GM23338 (cell line): Measurements from ENCODE around the gene TM7SF3.

ENCODE experiments used
- CREB1 ChIP-seq: fragments of 250-450 bp; sonication (Bioruptor Pico); IDR thresholded peaks from 2 replicates; pipeline ENCODE4 v1.5.0; 2020; ENCODE audit warnings: low read depth, mild to moderate bottlenecking, moderate library complexity
- EZH2 ChIP-seq: fragments of 200-600 bp; sonication (generic); IDR thresholded peaks from one replicate; pipeline ENCODE4 v1.8.0; 2017; ENCODE audit warnings: antibody characterized with exemption, mild to moderate bottlenecking, low read depth; ENCODE audit not compliant: unreplicated experiment
- EZH2phosphoT487 ChIP-seq: fragments of 200-600 bp; sonication (generic); IDR thresholded peaks from one replicate; pipeline ENCODE4 v1.8.1; 2018; ENCODE audit warnings: antibody characterized with exemption; ENCODE audit not compliant: unreplicated experiment
- JUNB ChIP-seq: IDR thresholded peaks from one replicate; pipeline ENCODE4 v1.6.1; 2016; ENCODE audit warnings: antibody characterized with exemption; ENCODE audit not compliant: unreplicated experiment
- POLR2AphosphoS5 ChIP-seq: IDR thresholded peaks from 2 replicates; pipeline ENCODE4 v1.6.1; 2016; ENCODE audit warnings: antibody characterized with exemption, low read depth
- TF ChIP-seq, protein P1 (sequence below), 2 experiments: fragments of 200-600 bp in 1 of 2; sonication (generic) in 1 of 2; conservative IDR thresholded peaks; 2 replicates each; pipeline versions ENCODE4 v1.5.1 to v1.6.1; 2016 to 2017; ENCODE audit warnings: antibody characterized with exemption in 2 of 2, low read depth in 2 of 2, mild to moderate bottlenecking in 2 of 2, moderate library complexity in 1 of 2
- TF ChIP-seq, protein P2 (sequence below): IDR thresholded peaks from one replicate; pipeline ENCODE4 v1.6.1; 2018; ENCODE audit warnings: antibody characterized with exemption; ENCODE audit not compliant: unreplicated experiment

DNA sequence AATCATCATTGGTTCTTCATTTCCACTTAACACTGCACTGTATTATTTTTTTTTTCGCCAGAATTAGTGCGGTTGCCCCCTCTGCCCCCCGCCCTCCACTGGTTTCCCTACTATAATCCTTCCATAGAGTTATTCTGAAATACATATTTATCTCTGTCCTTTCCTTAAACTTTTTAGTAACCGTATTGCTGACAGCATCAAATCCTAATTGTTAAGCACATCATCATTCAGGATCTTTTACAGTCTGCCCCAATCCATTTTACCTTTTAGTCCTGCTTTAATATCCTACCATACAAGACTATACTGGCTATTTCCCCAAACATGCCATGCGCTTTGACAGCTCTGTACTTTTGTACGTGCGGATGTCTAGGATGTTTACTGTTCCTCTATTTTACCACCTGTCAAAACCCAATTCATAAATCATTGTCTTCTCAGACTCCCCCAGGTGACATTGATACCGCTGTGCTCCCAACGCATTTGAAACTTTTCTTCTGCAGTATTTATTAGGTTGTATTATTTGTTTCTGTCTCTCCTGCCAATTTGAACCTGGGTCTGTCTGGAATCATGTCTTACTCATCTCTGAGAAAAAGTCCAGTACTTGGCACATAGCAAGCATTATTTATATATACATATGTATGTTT lies 74.9 kb downstream of the TM7SF3 start:
- TF ChIP-seq, protein P1, sequence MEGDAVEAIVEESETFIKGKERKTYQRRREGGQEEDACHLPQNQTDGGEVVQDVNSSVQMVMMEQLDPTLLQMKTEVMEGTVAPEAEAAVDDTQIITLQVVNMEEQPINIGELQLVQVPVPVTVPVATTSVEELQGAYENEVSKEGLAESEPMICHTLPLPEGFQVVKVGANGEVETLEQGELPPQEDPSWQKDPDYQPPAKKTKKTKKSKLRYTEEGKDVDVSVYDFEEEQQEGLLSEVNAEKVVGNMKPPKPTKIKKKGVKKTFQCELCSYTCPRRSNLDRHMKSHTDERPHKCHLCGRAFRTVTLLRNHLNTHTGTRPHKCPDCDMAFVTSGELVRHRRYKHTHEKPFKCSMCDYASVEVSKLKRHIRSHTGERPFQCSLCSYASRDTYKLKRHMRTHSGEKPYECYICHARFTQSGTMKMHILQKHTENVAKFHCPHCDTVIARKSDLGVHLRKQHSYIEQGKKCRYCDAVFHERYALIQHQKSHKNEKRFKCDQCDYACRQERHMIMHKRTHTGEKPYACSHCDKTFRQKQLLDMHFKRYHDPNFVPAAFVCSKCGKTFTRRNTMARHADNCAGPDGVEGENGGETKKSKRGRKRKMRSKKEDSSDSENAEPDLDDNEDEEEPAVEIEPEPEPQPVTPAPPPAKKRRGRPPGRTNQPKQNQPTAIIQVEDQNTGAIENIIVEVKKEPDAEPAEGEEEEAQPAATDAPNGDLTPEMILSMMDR (conservative IDR thresholded peaks at IDR 0.05; ENCODE audit: low read depth in 2 of 2): no peak
- no peak for TF ChIP-seq EZH2
- no peak for TF ChIP-seq EZH2phosphoT487
- no peak for TF ChIP-seq POLR2AphosphoS5
- TF ChIP-seq JUNB: no peak
- TF ChIP-seq, protein P2, sequence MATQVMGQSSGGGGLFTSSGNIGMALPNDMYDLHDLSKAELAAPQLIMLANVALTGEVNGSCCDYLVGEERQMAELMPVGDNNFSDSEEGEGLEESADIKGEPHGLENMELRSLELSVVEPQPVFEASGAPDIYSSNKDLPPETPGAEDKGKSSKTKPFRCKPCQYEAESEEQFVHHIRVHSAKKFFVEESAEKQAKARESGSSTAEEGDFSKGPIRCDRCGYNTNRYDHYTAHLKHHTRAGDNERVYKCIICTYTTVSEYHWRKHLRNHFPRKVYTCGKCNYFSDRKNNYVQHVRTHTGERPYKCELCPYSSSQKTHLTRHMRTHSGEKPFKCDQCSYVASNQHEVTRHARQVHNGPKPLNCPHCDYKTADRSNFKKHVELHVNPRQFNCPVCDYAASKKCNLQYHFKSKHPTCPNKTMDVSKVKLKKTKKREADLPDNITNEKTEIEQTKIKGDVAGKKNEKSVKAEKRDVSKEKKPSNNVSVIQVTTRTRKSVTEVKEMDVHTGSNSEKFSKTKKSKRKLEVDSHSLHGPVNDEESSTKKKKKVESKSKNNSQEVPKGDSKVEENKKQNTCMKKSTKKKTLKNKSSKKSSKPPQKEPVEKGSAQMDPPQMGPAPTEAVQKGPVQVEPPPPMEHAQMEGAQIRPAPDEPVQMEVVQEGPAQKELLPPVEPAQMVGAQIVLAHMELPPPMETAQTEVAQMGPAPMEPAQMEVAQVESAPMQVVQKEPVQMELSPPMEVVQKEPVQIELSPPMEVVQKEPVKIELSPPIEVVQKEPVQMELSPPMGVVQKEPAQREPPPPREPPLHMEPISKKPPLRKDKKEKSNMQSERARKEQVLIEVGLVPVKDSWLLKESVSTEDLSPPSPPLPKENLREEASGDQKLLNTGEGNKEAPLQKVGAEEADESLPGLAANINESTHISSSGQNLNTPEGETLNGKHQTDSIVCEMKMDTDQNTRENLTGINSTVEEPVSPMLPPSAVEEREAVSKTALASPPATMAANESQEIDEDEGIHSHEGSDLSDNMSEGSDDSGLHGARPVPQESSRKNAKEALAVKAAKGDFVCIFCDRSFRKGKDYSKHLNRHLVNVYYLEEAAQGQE: no peak
- TF ChIP-seq CREB1 (CRISPR knock-in tag): no peak
